ENCODE data around the gene RALGPS2.

DNA sequence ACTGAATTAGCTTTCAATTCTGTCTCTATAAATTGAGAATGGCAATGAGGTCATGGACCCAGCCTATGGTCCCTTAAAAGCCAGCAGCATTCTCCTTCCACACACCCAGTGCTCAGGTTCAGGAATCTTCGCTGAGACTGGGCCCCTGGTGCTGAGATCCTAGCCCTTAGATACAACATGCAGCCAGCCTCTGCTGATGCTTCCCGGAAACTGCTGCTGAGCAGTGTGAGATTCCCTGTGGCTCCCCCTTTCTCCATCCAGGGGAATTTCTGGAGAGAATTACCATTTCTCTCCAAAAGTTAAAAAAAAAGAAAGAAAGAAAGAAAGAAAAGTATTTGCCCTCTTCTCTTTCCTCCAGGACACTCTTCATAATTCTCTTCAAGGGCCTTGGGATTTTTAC is 31.7 kb upstream of the RALGPS2 start:
- TF ChIP-seq, protein P1, sequence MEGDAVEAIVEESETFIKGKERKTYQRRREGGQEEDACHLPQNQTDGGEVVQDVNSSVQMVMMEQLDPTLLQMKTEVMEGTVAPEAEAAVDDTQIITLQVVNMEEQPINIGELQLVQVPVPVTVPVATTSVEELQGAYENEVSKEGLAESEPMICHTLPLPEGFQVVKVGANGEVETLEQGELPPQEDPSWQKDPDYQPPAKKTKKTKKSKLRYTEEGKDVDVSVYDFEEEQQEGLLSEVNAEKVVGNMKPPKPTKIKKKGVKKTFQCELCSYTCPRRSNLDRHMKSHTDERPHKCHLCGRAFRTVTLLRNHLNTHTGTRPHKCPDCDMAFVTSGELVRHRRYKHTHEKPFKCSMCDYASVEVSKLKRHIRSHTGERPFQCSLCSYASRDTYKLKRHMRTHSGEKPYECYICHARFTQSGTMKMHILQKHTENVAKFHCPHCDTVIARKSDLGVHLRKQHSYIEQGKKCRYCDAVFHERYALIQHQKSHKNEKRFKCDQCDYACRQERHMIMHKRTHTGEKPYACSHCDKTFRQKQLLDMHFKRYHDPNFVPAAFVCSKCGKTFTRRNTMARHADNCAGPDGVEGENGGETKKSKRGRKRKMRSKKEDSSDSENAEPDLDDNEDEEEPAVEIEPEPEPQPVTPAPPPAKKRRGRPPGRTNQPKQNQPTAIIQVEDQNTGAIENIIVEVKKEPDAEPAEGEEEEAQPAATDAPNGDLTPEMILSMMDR (IDR thresholded peaks at IDR 0.05; ENCODE audit: insufficient read depth, low read length, poor library complexity, severe bottlenecking) = no peak
- TF ChIP-seq EZH2phosphoT487 (conservative IDR thresholded peaks at IDR 0.05; ENCODE audit: low read length) = no peak

Data from SU-DHL-6 (cell line).